ENCODE measurements around the gene GABBR2.

GABBR2 gene

GRCh38 chr9:98708933-98709911 is at the start of gene GABBR2:
TSS of gene GABBR2 (minus strand) at chr9:98708935. CDS start at chr9:98708737, 198 bp downstream.
- no peaks in the 10 kb centered on the region for H3K9me3 Mint-ChIP-seq

GRCh38 chr9:98755006-98755618 is 46.4 kb upstream of the GABBR2 start:
- no peaks in the 10 kb centered on the region for H3K4me1 Mint-ChIP-seq
- H3K36me3 Mint-ChIP-seq, result peaks cover 82% of the 10 kb centered on the region
- H3K27ac Mint-ChIP-seq, result no peak overlapping the region

More at GRCh38 chr9:98708933-98709911, at the start of gene GABBR2:
- no peaks in the 10 kb centered on the region for H3K4me1 Mint-ChIP-seq
- H3K27me3 Mint-ChIP-seq, result peaks cover 62% of the 10 kb centered on the region
- no peaks in the 10 kb centered on the region for H3K36me3 Mint-ChIP-seq
- peak within 1 kb of the TSS; percentile 43 for H3K4me3 Mint-ChIP-seq
- H3K27ac Mint-ChIP-seq, result no peak within 1 kb of the TSS
- no peak for ATAC-seq

GRCh38 chr9:98751210-98751609 is 42.5 kb upstream of the GABBR2 start:
- peaks cover 4% of the 10 kb centered on the region for H3K9me3 Mint-ChIP-seq
- H3K4me3 Mint-ChIP-seq, result no peak overlapping the region
- no peak overlapping the region for H3K27ac Mint-ChIP-seq
- no peak for ATAC-seq
- H3K36me3 Mint-ChIP-seq, result peaks cover 84% of the 10 kb centered on the region
- H3K4me1 Mint-ChIP-seq, result no peaks in the 10 kb centered on the region
- H3K27me3 Mint-ChIP-seq, result no peaks in the 10 kb centered on the region

More at GRCh38 chr9:98755006-98755618, 46.4 kb upstream of the GABBR2 start:
- Mint-ChIP-seq H3K9me3 (peaks cover 8% of the 10 kb centered on the region), H3K27me3 (no peaks in the 10 kb centered on the region), H3K4me3 (no peak overlapping the region)
- no peak for ATAC-seq

- H3K36me3 Mint-ChIP-seq, result peaks cover 84% of the 10 kb centered on the region
- H3K27me3 Mint-ChIP-seq, result no peaks in the 10 kb centered on the region
- peaks cover 4% of the 10 kb centered on the region for H3K9me3 Mint-ChIP-seq
- no peak overlapping the region for H3K27ac Mint-ChIP-seq
- no peaks in the 10 kb centered on the region for H3K4me1 Mint-ChIP-seq
- ATAC-seq, result no peak
- no peak overlapping the region for H3K4me3 Mint-ChIP-seq
Measured at GRCh38 chr9:98750364-98751060, 41.8 kb upstream of the GABBR2 start.

GRCh38 chr9:98747476-98747875 is 38.7 kb upstream of the GABBR2 start:
- Mint-ChIP-seq H3K27ac (no peak overlapping the region), H3K27me3 (no peaks in the 10 kb centered on the region), H3K9me3 (peaks cover 4% of the 10 kb centered on the region), H3K4me1 (no peaks in the 10 kb centered on the region), H3K36me3 (peaks cover 89% of the 10 kb centered on the region), H3K4me3 (no peak overlapping the region)
- ATAC-seq, result no peak

- H3K4me1 Mint-ChIP-seq, result no peaks in the 10 kb centered on the region
- peaks cover 74% of the 10 kb centered on the region for H3K36me3 Mint-ChIP-seq
- H3K27me3 Mint-ChIP-seq, result no peaks in the 10 kb centered on the region
- ATAC-seq, result no peak
- H3K27ac Mint-ChIP-seq, result no peak overlapping the region
- peaks cover 4% of the 10 kb centered on the region for H3K9me3 Mint-ChIP-seq
- no peak overlapping the region for H3K4me3 Mint-ChIP-seq
Measured at GRCh38 chr9:98745470-98745869, 36.7 kb upstream of the GABBR2 start.

GRCh38 chr9:98743818-98744611 is 35.3 kb upstream of the GABBR2 start:
- H3K27ac Mint-ChIP-seq, result no peak overlapping the region
- H3K36me3 Mint-ChIP-seq, result peaks cover 69% of the 10 kb centered on the region
- no peaks in the 10 kb centered on the region for H3K27me3 Mint-ChIP-seq
- peaks cover 2% of the 10 kb centered on the region for H3K9me3 Mint-ChIP-seq
- no peak overlapping the region for H3K4me3 Mint-ChIP-seq
- H3K4me1 Mint-ChIP-seq, result no peaks in the 10 kb centered on the region
- peak; percentile 59 for ATAC-seq

GRCh38 chr9:98743329-98743728 is 34.6 kb upstream of the GABBR2 start:
- no peaks in the 10 kb centered on the region for H3K4me1 Mint-ChIP-seq
- peaks cover 69% of the 10 kb centered on the region for H3K36me3 Mint-ChIP-seq
- H3K4me3 Mint-ChIP-seq, result no peak overlapping the region
- ATAC-seq, result no peak
- peaks cover 7% of the 10 kb centered on the region for H3K9me3 Mint-ChIP-seq
- H3K27me3 Mint-ChIP-seq, result no peaks in the 10 kb centered on the region
- no peak overlapping the region for H3K27ac Mint-ChIP-seq

GRCh38 chr9:98742325-98743280 is 33.9 kb upstream of the GABBR2 start:
- Mint-ChIP-seq H3K27ac (no peak overlapping the region), H3K9me3 (peaks cover 10% of the 10 kb centered on the region), H3K36me3 (peaks cover 69% of the 10 kb centered on the region), H3K4me3 (no peak overlapping the region), H3K4me1 (no peaks in the 10 kb centered on the region), H3K27me3 (no peaks in the 10 kb centered on the region)
- no peak for ATAC-seq

GRCh38 chr9:98740226-98740881 is 31.6 kb upstream of the GABBR2 start:
- ATAC-seq, result no peak
- no peaks in the 10 kb centered on the region for H3K4me1 Mint-ChIP-seq
- H3K9me3 Mint-ChIP-seq, result peaks cover 10% of the 10 kb centered on the region
- H3K27me3 Mint-ChIP-seq, result no peaks in the 10 kb centered on the region
- H3K4me3 Mint-ChIP-seq, result no peak overlapping the region
- H3K27ac Mint-ChIP-seq, result no peak overlapping the region
- H3K36me3 Mint-ChIP-seq, result peaks cover 68% of the 10 kb centered on the region

- H3K4me1 Mint-ChIP-seq, result no peaks in the 10 kb centered on the region
- H3K9me3 Mint-ChIP-seq, result peaks cover 10% of the 10 kb centered on the region
- no peak for ATAC-seq
- H3K36me3 Mint-ChIP-seq, result peaks cover 64% of the 10 kb centered on the region
- H3K4me3 Mint-ChIP-seq, result no peak overlapping the region
- no peak overlapping the region for H3K27ac Mint-ChIP-seq
- no peaks in the 10 kb centered on the region for H3K27me3 Mint-ChIP-seq
Measured at GRCh38 chr9:98738741-98739140, 30.0 kb upstream of the GABBR2 start.

GRCh38 chr9:98736226-98736625 is 27.5 kb upstream of the GABBR2 start:
- ATAC-seq, result no peak
- no peaks in the 10 kb centered on the region for H3K4me1 Mint-ChIP-seq
- no peak overlapping the region for H3K4me3 Mint-ChIP-seq
- H3K36me3 Mint-ChIP-seq, result peaks cover 60% of the 10 kb centered on the region
- H3K27me3 Mint-ChIP-seq, result no peaks in the 10 kb centered on the region
- peaks cover 10% of the 10 kb centered on the region for H3K9me3 Mint-ChIP-seq
- H3K27ac Mint-ChIP-seq, result no peak overlapping the region

- Mint-ChIP-seq H3K9me3 (no peaks in the 10 kb centered on the region), H3K4me1 (no peaks in the 10 kb centered on the region), H3K27me3 (peaks cover 8% of the 10 kb centered on the region), H3K36me3 (peaks cover 37% of the 10 kb centered on the region), H3K27ac (no peak overlapping the region), H3K4me3 (no peak overlapping the region)
- ATAC-seq, result no peak
Measured at GRCh38 chr9:98732801-98733200, 24.1 kb upstream of the GABBR2 start.

Measured in stimulated activated memory B cell treated with anti-CD40 and anti-IgM and Interleukin-4, amounts not matched to agents 10 μg/mL and 1 μg/mL and 100 μg/mL, for 72 hours (primary cell).